Lower lobe of right lung (tissue), 2 donors: ENCODE data around the gene ZNF280D. TPM values are rescaled to one million over a fixed set of nuclear protein-coding genes. Genes with fewer than 3 reads are reported as not detected.

Experiments used
- ATAC-seq, 2 donors: fragments of 200-7000 bp; cut with Tn5 transposase; one replicate each; pipeline ENCODE4 v1.9.1; 2020 to 2022; ENCODE audit warnings: mild to moderate bottlenecking in 2 of 2, moderate library complexity in 2 of 2
- DNase-seq: peaks from one replicate; pipeline ENCODE4 v3.0.0-alpha.2; 2020
- H3K27ac ChIP-seq: fragments of 200-600 bp; one replicate; pipeline ENCODE4 v1.8.0; 2022
- H3K27me3 ChIP-seq: fragments of 200-600 bp; one replicate; pipeline ENCODE4 v1.8.0; 2022; ENCODE audit warnings: low read depth
- H3K36me3 ChIP-seq: fragments of 200-600 bp; one replicate; pipeline ENCODE4 v1.8.0; 2022; ENCODE audit warnings: mild to moderate bottlenecking
- H3K4me1 ChIP-seq: fragments of 200-600 bp; one replicate; pipeline ENCODE4 v1.8.0; 2022
- H3K4me3 ChIP-seq: fragments of 200-600 bp; one replicate; pipeline ENCODE4 v1.8.0; 2022; ENCODE audit warnings: mild to moderate bottlenecking
- H3K9me3 ChIP-seq: fragments of 200-600 bp; one replicate; pipeline ENCODE4 v1.8.0; 2022
- CTCF ChIP-seq: fragments of 200-600 bp; IDR thresholded peaks from one replicate; pipeline ENCODE4 v1.8.0; 2022; ENCODE audit warnings: antibody characterized with exemption, mild to moderate bottlenecking
- intact Hi-C: fragments of 100-400 bp; cut with DNase I; formaldehyde crosslinking; loops from one replicate; pipeline ENCODE4 v1.11.0; 2022
- total RNA-seq: library from RNA; stranded (reverse); fragmentation: NEBNext Ultra II Directional; extraction: Animal tissue kit (Norgen Biotek cat#: 25700); gene quantifications from one replicate; pipeline ENCODE4 v1.2.1, GENCODE V29; 2021
- donor health status: DM: no; HTN: yes; CAD: no; lungs with severe emphysema.

The ZNF280D gene
- total RNA-seq, 1 donor from 2014 or later, result 57.1 TPM

GRCh38 chr15:56759450-56759845 lies 26.1 kb upstream of the ZNF280D start:
- Histone ChIP-seq H3K4me1 (peaks cover 7% of the 10 kb centered on the region), H3K27ac (no peak overlapping the region), H3K9me3 (no peaks in the 10 kb centered on the region), H3K27me3 (no peaks in the 10 kb centered on the region), H3K4me3 (no peak overlapping the region), H3K36me3 (no peaks in the 10 kb centered on the region)
- ATAC-seq (no peak), DNase-seq (no peak)
- TF ChIP-seq CTCF, result no peak
- intact Hi-C loops, result no loop called here

GRCh38 chr15:56758770-56759449 lies 25.6 kb upstream of the ZNF280D start:
- H3K4me1 ChIP-seq, result peaks cover 7% of the 10 kb centered on the region
- intact Hi-C loops, result no loop called here
- H3K36me3 ChIP-seq, result no peaks in the 10 kb centered on the region
- no peak for TF ChIP-seq CTCF
- DNase-seq, result no peak
- H3K27ac ChIP-seq, result no peak overlapping the region
- no peaks in the 10 kb centered on the region for H3K9me3 ChIP-seq
- no peaks in the 10 kb centered on the region for H3K27me3 ChIP-seq
- no peak for ATAC-seq
- no peak overlapping the region for H3K4me3 ChIP-seq

- H3K4me3 ChIP-seq, result no peak overlapping the region
- H3K27me3 ChIP-seq, result no peaks in the 10 kb centered on the region
- H3K27ac ChIP-seq, result no peak overlapping the region
- no peaks in the 10 kb centered on the region for H3K4me1 ChIP-seq
- DNase-seq, result no peak
- TF ChIP-seq CTCF, result no peak
- no peaks in the 10 kb centered on the region for H3K9me3 ChIP-seq
- ATAC-seq, result no peak
- intact Hi-C loops, result no loop called here
- H3K36me3 ChIP-seq, result no peaks in the 10 kb centered on the region
Measured at GRCh38 chr15:56757875-56758274, 24.6 kb upstream of the ZNF280D start.

GRCh38 chr15:56754772-56755370 lies 21.6 kb upstream of the ZNF280D start:
- no peak for DNase-seq
- no peak for TF ChIP-seq CTCF
- ATAC-seq, result no peak
- no peak overlapping the region for H3K4me3 ChIP-seq
- no peaks in the 10 kb centered on the region for H3K4me1 ChIP-seq
- H3K27me3 ChIP-seq, result no peaks in the 10 kb centered on the region
- no peaks in the 10 kb centered on the region for H3K9me3 ChIP-seq
- H3K27ac ChIP-seq, result no peak overlapping the region
- intact Hi-C loops, result no loop called here
- no peaks in the 10 kb centered on the region for H3K36me3 ChIP-seq

- DNase-seq, result no peak
- no peak for ATAC-seq
- Histone ChIP-seq H3K4me3 (no peak overlapping the region), H3K4me1 (no peaks in the 10 kb centered on the region), H3K27ac (no peak overlapping the region), H3K36me3 (no peaks in the 10 kb centered on the region), H3K9me3 (no peaks in the 10 kb centered on the region), H3K27me3 (no peaks in the 10 kb centered on the region)
- intact Hi-C loops, result no loop called here
- no peak for TF ChIP-seq CTCF
Measured at GRCh38 chr15:56752986-56753385, 19.7 kb upstream of the ZNF280D start.
